DOHH2 (cell line): ENCODE results near the gene SLC16A7.

Experiments used
- H3F3A ChIP-seq: fragments of 200-600 bp; sonication (generic), shearing (Covaris generic); 2 replicates; pipeline ENCODE4 v1.6.0; 2016; ENCODE audit warnings: antibody characterized with exemption, mild to moderate bottlenecking; ENCODE audit not compliant: control insufficient read depth, insufficient read depth
- H3K27ac ChIP-seq: fragments of 200-600 bp; sonication (generic); 2 replicates; pipeline ENCODE4 v1.5.1; 2014; ENCODE audit warnings: low read depth, mild to moderate bottlenecking, low read length, moderate library complexity
- H3K27me3 ChIP-seq: fragments of 200-600 bp; sonication (generic); 2 replicates; pipeline ENCODE4 v1.6.1; 2014; ENCODE audit warnings: mild to moderate bottlenecking, low read length, mixed read lengths; ENCODE audit not compliant: control insufficient read depth
- H3K36me3 ChIP-seq: fragments of 200-600 bp; sonication (generic); 2 replicates; pipeline ENCODE4 v1.6.1; 2014; ENCODE audit warnings: mild to moderate bottlenecking, low read length, moderate library complexity, mixed read lengths; ENCODE audit not compliant: control insufficient read depth
- H3K4me1 ChIP-seq: fragments of 200-600 bp; sonication (generic); 2 replicates; pipeline ENCODE4 v1.6.1; 2014; ENCODE audit warnings: mild to moderate bottlenecking, low read length, mixed read lengths; ENCODE audit not compliant: control insufficient read depth
- H3K4me2 ChIP-seq: fragments of 200-600 bp; sonication (generic); 2 replicates; pipeline ENCODE4 v1.6.0; 2014; ENCODE audit warnings: mild to moderate bottlenecking, low read length, moderate library complexity
- H3K4me3 ChIP-seq: fragments of 200-600 bp; sonication (generic); 2 replicates; pipeline ENCODE4 v1.5.1; 2014; ENCODE audit warnings: mild to moderate bottlenecking, low read length, mixed read lengths
- H3K79me2 ChIP-seq: fragments of 200-600 bp; sonication (generic); 2 replicates; pipeline ENCODE4 v1.6.1; 2014; ENCODE audit warnings: mild to moderate bottlenecking, low read length, mixed read lengths; ENCODE audit not compliant: control insufficient read depth
- H3K9me2 ChIP-seq: fragments of 200-600 bp; sonication (generic); replicated peaks from 2 replicates; pipeline ENCODE4 v1.6.1; 2014; ENCODE audit warnings: mild to moderate bottlenecking, low read length, mixed read lengths; ENCODE audit not compliant: control insufficient read depth
- H3K9me3 ChIP-seq: fragments of 200-600 bp; sonication (generic); 2 replicates; pipeline ENCODE4 v1.6.1; 2014; ENCODE audit warnings: antibody characterized with exemption, low read length, mixed read lengths; ENCODE audit not compliant: control insufficient read depth, insufficient read depth
- H4K20me1 ChIP-seq: fragments of 200-600 bp; sonication (generic); 2 replicates; pipeline ENCODE4 v1.6.0; 2014; ENCODE audit warnings: low read depth, mild to moderate bottlenecking, antibody characterized with exemption, low read length, moderate library complexity; ENCODE audit not compliant: control insufficient read depth, insufficient read depth
- CTCF ChIP-seq: fragments of 200-600 bp; sonication (generic); IDR thresholded peaks from one replicate; pipeline ENCODE4 v1.5.1; 2014; ENCODE audit warnings: antibody characterized with exemption, mild to moderate bottlenecking, low read depth, low read length; ENCODE audit not compliant: poor library complexity, severe bottlenecking
- EZH2phosphoT487 ChIP-seq: fragments of 200-600 bp; sonication (generic); IDR thresholded peaks from 2 replicates; pipeline ENCODE4 v1.6.1; 2017; ENCODE audit warnings: borderline replicate concordance, mild to moderate bottlenecking, antibody characterized with exemption, low read length, moderate library complexity, mixed read lengths

SLC16A7 gene

DNA sequence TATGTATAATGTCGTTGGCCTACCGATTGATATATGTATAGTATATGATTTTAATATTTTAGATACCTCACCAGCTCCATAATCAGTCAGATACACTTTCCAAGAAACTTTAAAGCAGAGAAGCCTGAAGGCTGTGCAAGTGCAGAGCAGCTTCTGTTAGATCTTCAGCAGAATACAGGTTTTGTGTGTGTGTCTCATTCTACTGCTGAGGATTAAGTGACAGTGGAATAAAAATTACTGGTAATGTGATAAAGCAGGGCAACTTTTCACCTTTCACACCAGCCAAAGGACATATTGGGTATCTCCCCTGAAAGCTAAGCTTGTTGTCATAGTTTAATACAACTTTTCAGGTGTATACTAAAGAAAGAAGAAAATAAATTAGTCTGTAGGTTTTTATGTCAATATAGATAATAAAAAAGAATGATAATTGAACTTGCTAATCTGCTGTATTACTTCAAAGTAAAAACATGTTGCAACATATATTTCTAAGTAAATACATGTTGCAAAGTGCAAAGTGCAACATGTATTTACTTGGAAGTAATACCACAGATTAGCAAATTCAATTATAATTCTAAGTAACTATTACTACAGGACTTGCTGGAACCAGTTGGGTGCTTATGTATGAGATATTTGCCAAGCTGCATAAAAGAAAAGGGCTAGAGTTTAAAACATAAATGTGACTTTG, 128.3 kb downstream of the SLC16A7 start:
- no peaks in the 10 kb centered on the region for H3K79me2 ChIP-seq
- no peaks in the 10 kb centered on the region for H3K4me1 ChIP-seq
- H3K9me2 ChIP-seq, result no peaks in the 10 kb centered on the region
- no peak for TF ChIP-seq EZH2phosphoT487
- no peak for TF ChIP-seq CTCF
- no peaks in the 10 kb centered on the region for H3K9me3 ChIP-seq
- H3K4me3 ChIP-seq, result no peak overlapping the region
- H3K4me2 ChIP-seq, result no peak overlapping the region
- no peaks in the 10 kb centered on the region for H4K20me1 ChIP-seq
- H3K27me3 ChIP-seq, result no peaks in the 10 kb centered on the region
- no peaks in the 10 kb centered on the region for H3F3A ChIP-seq
- no peak overlapping the region for H3K27ac ChIP-seq
- H3K36me3 ChIP-seq, result no peaks in the 10 kb centered on the region

DNA sequence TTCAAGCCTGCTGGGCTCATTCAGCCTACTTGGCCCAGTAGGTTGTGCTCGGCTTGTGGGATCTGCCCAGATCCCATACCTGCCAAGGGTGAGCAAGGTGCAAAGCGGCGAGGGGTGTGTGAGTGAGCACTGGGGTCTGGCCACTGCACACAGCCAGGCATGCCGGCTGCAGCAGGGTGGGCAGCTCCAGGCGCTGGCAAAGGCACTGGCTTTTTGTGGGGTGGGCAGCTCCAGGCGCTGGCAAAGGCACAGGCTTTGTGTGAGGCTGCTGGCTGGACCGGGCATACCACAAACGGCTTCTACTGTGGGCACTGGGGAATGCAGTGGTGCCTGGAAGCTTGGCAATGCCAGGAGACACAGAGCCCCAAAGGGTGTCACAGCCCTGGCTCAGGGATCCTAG, 137.4 kb downstream of the SLC16A7 start:
- Histone ChIP-seq H4K20me1 (no peaks in the 10 kb centered on the region), H3K79me2 (no peaks in the 10 kb centered on the region), H3K4me2 (no peak overlapping the region), H3F3A (no peaks in the 10 kb centered on the region), H3K36me3 (no peaks in the 10 kb centered on the region; the same call in 1 of the 2 replicates), H3K4me3 (no peak overlapping the region), H3K9me2 (no peaks in the 10 kb centered on the region), H3K27ac (no peak overlapping the region), H3K9me3 (no peaks in the 10 kb centered on the region), H3K27me3 (no peaks in the 10 kb centered on the region), H3K4me1 (no peaks in the 10 kb centered on the region)
- TF ChIP-seq EZH2phosphoT487, result no peak
- TF ChIP-seq CTCF, result no peak

DNA sequence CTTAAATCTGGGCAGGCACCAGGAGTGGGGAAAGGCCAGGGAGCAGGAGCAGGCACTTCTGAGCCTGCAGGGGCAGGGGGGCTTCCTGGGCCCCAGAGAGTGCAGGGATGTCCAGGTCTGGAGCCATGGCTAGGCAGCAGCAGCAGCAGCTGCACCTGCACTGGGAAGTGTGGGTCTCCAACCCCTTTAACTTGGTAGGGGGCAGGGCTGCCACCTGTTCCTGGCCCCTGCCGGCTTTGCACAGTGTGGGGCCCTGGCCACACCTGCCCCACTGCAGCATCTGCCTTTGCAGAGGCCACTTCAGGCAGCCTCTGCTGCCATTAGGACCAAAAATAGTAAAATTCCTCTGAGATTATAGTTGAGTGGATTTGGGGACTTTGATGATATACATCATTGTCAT, 138.5 kb downstream of the SLC16A7 start:
- Histone ChIP-seq H3K79me2 (no peaks in the 10 kb centered on the region), H3K4me3 (no peak overlapping the region), H3K27ac (no peak overlapping the region), H3K4me2 (no peak overlapping the region), H4K20me1 (no peaks in the 10 kb centered on the region), H3K9me3 (no peaks in the 10 kb centered on the region), H3K36me3 (no peaks in the 10 kb centered on the region; the same call in 1 of the 2 replicates), H3F3A (no peaks in the 10 kb centered on the region), H3K27me3 (no peaks in the 10 kb centered on the region), H3K9me2 (no peaks in the 10 kb centered on the region), H3K4me1 (no peaks in the 10 kb centered on the region)
- TF ChIP-seq EZH2phosphoT487 (no peak), CTCF (no peak)
